Kidney (tissue), 14 donors: Measurements from ENCODE around the gene NSD2. TPM values are rescaled to one million over a fixed set of nuclear protein-coding genes. Genes with fewer than 3 reads are reported as not detected.
A peak's percentile ranks its signal among the peaks of the same experiment; 100 is the strongest.

Experiments used
- DNase-seq, 5 donors: peaks; one replicate each; pipeline ENCODE4 v3.0.0-alpha.2; 2013 to 2020
- FAIRE-seq: peaks from 2 replicates; lab custom pipeline; 2012; peaks lifted over from hg19 to GRCh38; lab: Jason Lieb, UNC
- H3K27ac ChIP-seq, 2 donors: one replicate each; pipeline ENCODE4 v1.7.0; 2013; ENCODE audit warnings: low read depth in 2 of 2, low read length in 2 of 2, inconsistent platforms in 1 of 2
- H3K27me3 ChIP-seq: one replicate; pipeline ENCODE4 v1.7.1; 2013; ENCODE audit warnings: low read length, inconsistent platforms; ENCODE audit not compliant: control insufficient read depth, insufficient read depth
- H3K36me3 ChIP-seq, 3 donors: one replicate each; pipeline versions ENCODE4 v1.7.0 to v1.7.1; 2013; ENCODE audit warnings: low read length in 3 of 3, control low read depth in 1 of 3, inconsistent platforms in 1 of 3; ENCODE audit not compliant: insufficient read depth in 3 of 3, control insufficient read depth in 2 of 3
- H3K4me1 ChIP-seq, 3 donors: one replicate each; pipeline versions ENCODE4 v1.7.0 to v1.7.1; 2013; ENCODE audit warnings: low read length in 3 of 3, inconsistent platforms in 1 of 3, low read depth in 1 of 3; ENCODE audit not compliant: control insufficient read depth in 2 of 3, insufficient read depth in 2 of 3
- H3K4me3 ChIP-seq, 3 donors: one replicate each; pipeline versions ENCODE4 v1.7.0 to v1.8.1; 2013; ENCODE audit warnings: low read length in 3 of 3, control low read depth in 1 of 3, inconsistent platforms in 1 of 3
- H3K9ac ChIP-seq, 3 donors: one replicate each; pipeline versions ENCODE4 v1.7.0 to v1.7.1; 2013; ENCODE audit warnings: low read length in 3 of 3, control low read depth in 1 of 3, inconsistent platforms in 1 of 3
- H3K9me3 ChIP-seq, 3 donors: one replicate each; pipeline versions ENCODE4 v1.7.0 to v1.7.1; 2013; ENCODE audit warnings: low read length in 3 of 3, control low read depth in 1 of 3, inconsistent platforms in 1 of 3; ENCODE audit not compliant: control insufficient read depth in 2 of 3, insufficient read depth in 1 of 3
- intact Hi-C: fragments of 100-400 bp; cut with DNase I; formaldehyde crosslinking; loops from one replicate; pipeline ENCODE4 v1.11.1; 2022
- polyA plus RNA-seq: library from polyadenylated mRNA; stranded (reverse); fragments of 350-450 nt; fragmentation: Illumina TruSeq; extraction: RNeasy Lipid Tissue Mini Kit (QIAGEN cat#74804); gene quantifications from one replicate; pipeline ENCODE4 v1.2.3, GENCODE V29; 2014; ENCODE audit warnings: low read depth, low replicate concordance; ENCODE audit not compliant: insufficient read depth
- total RNA-seq: library from RNA; stranded (reverse); fragmentation: NEBNext Ultra II Directional; extraction: Animal tissue kit (Norgen Biotek cat#: 25700); gene quantifications from one replicate; pipeline ENCODE4 v1.2.1, GENCODE V29; 2021
- TF ChIP-seq, protein P1 (sequence below): IDR thresholded peaks from 3 replicates; pipeline ENCODE4 v1.5.1; 2012; ENCODE audit warnings: mild to moderate bottlenecking, moderate library complexity, borderline replicate concordance; ENCODE audit not compliant: insufficient read depth; ENCODE audit errors: extremely low read depth
- donor health status: control.
- donor health status: control.
- donor health status: control.
- donor health status: control.
- donor health status: control.
- donor health status: DM: yes; HTN: yes; CAD: no.
- donor health status: Normal renal cell carcinoma (clear cell type).

Gene NSD2
- total and polyA plus RNA-seq, 2 donors from 2014 or later, result 5.5 to 51.2 TPM

DNA sequence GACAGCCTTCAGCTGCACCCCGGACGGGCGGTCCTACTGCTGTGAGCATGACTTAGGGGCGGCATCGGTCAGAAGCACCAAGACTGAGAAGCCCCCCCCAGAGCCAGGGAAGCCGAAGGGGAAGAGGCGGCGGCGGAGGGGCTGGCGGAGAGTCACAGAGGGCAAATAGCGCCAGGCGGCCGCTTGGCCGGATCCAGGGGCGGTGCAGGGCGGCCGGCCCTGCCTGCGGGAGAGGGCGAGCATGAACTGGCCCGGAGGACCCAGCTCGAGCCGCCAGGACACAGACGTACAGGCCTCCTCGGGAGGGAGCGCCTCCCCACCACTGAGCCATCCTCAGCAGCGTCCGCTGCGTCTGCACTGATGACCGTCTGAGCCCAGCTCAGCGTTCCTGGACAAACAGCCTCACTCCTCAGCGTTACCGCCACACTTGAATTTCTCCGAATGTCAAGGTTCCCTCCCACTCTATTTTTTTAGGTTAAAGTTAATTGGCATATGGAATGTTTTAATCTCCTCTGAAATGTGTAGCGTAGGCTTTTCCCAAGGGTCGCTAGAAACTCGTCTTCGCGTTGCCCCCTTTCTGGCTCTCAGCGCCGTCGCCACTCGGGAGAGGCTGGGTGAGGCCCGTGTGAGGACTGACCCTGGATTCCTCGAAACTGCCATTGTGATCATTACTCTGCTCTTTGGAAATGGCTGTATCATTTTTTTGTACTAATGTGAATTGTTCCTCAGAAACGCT, 107.7 kb downstream of the NSD2 start:
- peak in 2 of 5 donors; percentile 34 to 70 for DNase-seq
- TF ChIP-seq, protein P1, sequence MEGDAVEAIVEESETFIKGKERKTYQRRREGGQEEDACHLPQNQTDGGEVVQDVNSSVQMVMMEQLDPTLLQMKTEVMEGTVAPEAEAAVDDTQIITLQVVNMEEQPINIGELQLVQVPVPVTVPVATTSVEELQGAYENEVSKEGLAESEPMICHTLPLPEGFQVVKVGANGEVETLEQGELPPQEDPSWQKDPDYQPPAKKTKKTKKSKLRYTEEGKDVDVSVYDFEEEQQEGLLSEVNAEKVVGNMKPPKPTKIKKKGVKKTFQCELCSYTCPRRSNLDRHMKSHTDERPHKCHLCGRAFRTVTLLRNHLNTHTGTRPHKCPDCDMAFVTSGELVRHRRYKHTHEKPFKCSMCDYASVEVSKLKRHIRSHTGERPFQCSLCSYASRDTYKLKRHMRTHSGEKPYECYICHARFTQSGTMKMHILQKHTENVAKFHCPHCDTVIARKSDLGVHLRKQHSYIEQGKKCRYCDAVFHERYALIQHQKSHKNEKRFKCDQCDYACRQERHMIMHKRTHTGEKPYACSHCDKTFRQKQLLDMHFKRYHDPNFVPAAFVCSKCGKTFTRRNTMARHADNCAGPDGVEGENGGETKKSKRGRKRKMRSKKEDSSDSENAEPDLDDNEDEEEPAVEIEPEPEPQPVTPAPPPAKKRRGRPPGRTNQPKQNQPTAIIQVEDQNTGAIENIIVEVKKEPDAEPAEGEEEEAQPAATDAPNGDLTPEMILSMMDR, result no peak
- FAIRE-seq, result no peak
- Histone ChIP-seq H3K27ac (no peak overlapping the region), H3K9ac (no peak overlapping the region), H3K9me3 (no peaks in the 10 kb centered on the region), H3K27me3 (no peaks in the 10 kb centered on the region), H3K36me3 (peaks cover 2 to 26% (median 2%) of the 10 kb centered on the region in 3 donors), H3K4me1 (no peaks in the 10 kb centered on the region), H3K4me3 (no peak overlapping the region)
- intact Hi-C loops, result no loop called here

DNA sequence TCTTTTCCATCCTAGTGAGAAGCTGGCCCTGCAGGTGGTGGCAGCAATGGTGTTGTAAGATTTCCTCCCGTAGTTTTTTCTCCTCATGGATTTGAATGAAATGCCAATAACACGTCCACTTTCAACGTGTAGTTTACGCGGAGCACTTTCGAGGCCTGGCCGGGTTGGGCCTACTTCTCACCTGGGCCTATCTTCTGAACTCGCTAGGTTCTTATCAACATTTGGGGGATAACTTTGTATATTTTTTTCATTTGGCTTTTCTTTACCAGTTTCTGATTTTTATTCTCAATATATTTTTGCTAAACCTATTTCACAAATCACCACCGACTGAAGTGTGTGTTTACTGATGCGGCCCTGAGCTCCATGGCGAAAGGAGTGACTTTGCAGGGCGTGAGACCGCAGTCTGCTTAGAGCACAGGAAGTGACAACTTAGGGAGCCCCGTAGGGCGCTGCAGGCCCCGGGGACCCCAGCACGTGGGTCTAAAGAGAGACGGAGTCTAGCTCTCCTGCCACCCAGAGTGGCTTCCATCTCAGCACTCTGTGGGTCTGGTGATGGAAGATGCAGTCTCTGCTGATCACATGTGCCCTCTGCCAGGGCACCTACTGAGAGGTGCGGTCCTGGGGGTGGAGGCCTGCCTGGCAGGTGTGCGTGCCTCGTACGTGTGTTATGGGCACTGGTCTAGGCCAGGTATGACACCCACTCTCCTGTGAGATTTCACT, 108.4 kb downstream of the NSD2 start:
- Histone ChIP-seq H3K9me3 (no peaks in the 10 kb centered on the region), H3K27me3 (no peaks in the 10 kb centered on the region), H3K36me3 (peaks cover 2 to 26% (median 4%) of the 10 kb centered on the region in 3 donors), H3K4me1 (no peaks in the 10 kb centered on the region), H3K9ac (no peak overlapping the region), H3K4me3 (no peak overlapping the region), H3K27ac (no peak overlapping the region)
- FAIRE-seq (no peak), DNase-seq (peak in 2 of 5 donors; percentile 24 to 55)
- TF ChIP-seq, protein P1, result no peak
- intact Hi-C loops, result no loop called here

- TF ChIP-seq, protein P1, result no peak
- Histone ChIP-seq H3K9ac (no peak overlapping the region), H3K27me3 (no peaks in the 10 kb centered on the region), H3K27ac (no peak overlapping the region), H3K4me1 (no peaks in the 10 kb centered on the region), H3K9me3 (no peaks in the 10 kb centered on the region), H3K36me3 (peaks cover 2 to 31% (median 4%) of the 10 kb centered on the region in 3 donors), H3K4me3 (no peak overlapping the region)
- intact Hi-C loops, result no loop called here
- DNase-seq, result peak in 1 of 5 donors; percentile 14
- no peak for FAIRE-seq
Measured at GRCh38 chr4:1980561-1981041, 109.4 kb downstream of the NSD2 start.
